Cardiac muscle cell (in vitro differentiated cells and primary cell): Measurements from ENCODE around the gene EVI5L. TPM values are rescaled to one million over a fixed set of nuclear protein-coding genes. Genes with fewer than 3 reads are reported as not detected.

Source experiments
- DNase-seq, 2 donors: peaks; one replicate each; pipeline versions ENCODE4 v3.0.0 to v3.0.0-alpha.2; 2010 to 2017; ENCODE audit warnings: low read depth in 1 of 2, low spot score in 1 of 2
- H3K27ac ChIP-seq: fragments of 200-600 bp; sonication (generic); 2 replicates; pipeline ENCODE4 v1.5.1; 2016
- H3K27me3 ChIP-seq: fragments of 200-600 bp; sonication (generic); 2 replicates; pipeline ENCODE4 v1.6.0; 2016; ENCODE audit warnings: control low read depth
- H3K36me3 ChIP-seq: fragments of 200-600 bp; sonication (generic); 2 replicates; pipeline ENCODE4 v1.5.1; 2016; ENCODE audit warnings: control low read depth
- H3K4me1 ChIP-seq: fragments of 200-600 bp; sonication (generic); 2 replicates; pipeline ENCODE4 v1.8.1; 2017; ENCODE audit warnings: low read depth, mild to moderate bottlenecking, mixed run types
- H3K4me3 ChIP-seq: fragments of 200-600 bp; sonication (generic); 2 replicates; pipeline ENCODE4 v1.5.1; 2016; ENCODE audit warnings: mild to moderate bottlenecking
- H3K9me3 ChIP-seq: fragments of 200-600 bp; sonication (generic); 2 replicates; pipeline ENCODE4 v1.5.1; 2017; ENCODE audit warnings: low read depth, mild to moderate bottlenecking, control low read depth
- CTCF ChIP-seq: IDR thresholded peaks from 2 replicates; pipeline ENCODE4 v1.5.1; 2012; ENCODE audit warnings: low read depth, mild to moderate bottlenecking, low read length
- polyA plus RNA-seq: library from polyadenylated mRNA; unstranded; fragments of >200 nt; fragmentation: Nextera tagmentation; extraction: Ambion mirVana; gene quantifications from 2 replicates; pipeline ENCODE4 v1.2.1, GENCODE V29; 2016
- total RNA-seq: library from RNA; depleted of rRNA; stranded (reverse); fragments of >200 nt; gene quantifications from 2 replicates; pipeline ENCODE4 v1.2.3, GENCODE V29; 2016

Gene EVI5L
- total and polyA plus RNA-seq, 2 experiments from 2014 or later = 29.1 to 41.9 TPM

DNA sequence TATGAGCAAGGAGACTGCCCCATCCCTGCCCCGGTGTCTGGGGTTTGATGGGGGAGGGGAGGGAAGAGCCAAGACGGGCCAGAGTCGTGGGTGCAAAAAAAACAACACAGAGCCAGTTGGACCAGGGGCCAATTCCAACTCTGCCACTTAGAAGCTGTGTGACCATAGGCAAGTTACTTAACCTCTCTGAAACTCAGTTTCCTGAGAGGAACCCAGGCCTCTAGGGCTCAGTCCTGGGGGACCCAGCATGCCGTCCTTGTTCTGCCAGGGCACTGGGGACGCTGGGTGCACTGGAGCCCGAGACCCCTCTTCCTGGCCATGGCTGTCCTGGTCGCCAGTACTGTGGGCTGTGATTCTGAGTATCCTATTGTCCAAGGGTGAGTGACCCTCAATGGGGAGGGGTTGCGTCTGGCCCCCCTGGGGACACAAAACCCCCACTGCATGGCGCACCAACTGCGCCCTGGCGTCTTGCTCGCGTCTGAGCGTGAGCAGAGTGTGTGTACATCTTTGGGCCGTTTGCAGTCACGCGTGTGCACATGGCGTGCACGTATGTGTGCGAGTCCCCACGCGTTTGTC, 42.3 kb upstream of the EVI5L start:
- Histone ChIP-seq H3K4me1 (no peaks in the 10 kb centered on the region), H3K27ac (no peak overlapping the region), H3K9me3 (no peaks in the 10 kb centered on the region), H3K36me3 (no peaks in the 10 kb centered on the region), H3K4me3 (no peak overlapping the region), H3K27me3 (peaks cover 81% of the 10 kb centered on the region)
- no peak for DNase-seq
- no peak for TF ChIP-seq CTCF

GRCh38 chr19:7788178-7788932, 41.7 kb upstream of the EVI5L start:
- no peaks in the 10 kb centered on the region for H3K4me1 ChIP-seq
- no peak for TF ChIP-seq CTCF
- H3K27ac ChIP-seq = no peak overlapping the region
- peaks cover 76% of the 10 kb centered on the region for H3K27me3 ChIP-seq
- peak in 1 of 2 donors; percentile 39 for DNase-seq
- H3K4me3 ChIP-seq = peak overlapping the region; percentile 18
- H3K36me3 ChIP-seq = no peaks in the 10 kb centered on the region
- H3K9me3 ChIP-seq = no peaks in the 10 kb centered on the region

GRCh38 chr19:7788933-7789323, 41.1 kb upstream of the EVI5L start:
- H3K27me3 ChIP-seq = peaks cover 70% of the 10 kb centered on the region
- DNase-seq = no peak
- no peaks in the 10 kb centered on the region for H3K4me1 ChIP-seq
- TF ChIP-seq CTCF = no peak
- peak overlapping the region; percentile 18 for H3K4me3 ChIP-seq
- no peaks in the 10 kb centered on the region for H3K9me3 ChIP-seq
- no peak overlapping the region for H3K27ac ChIP-seq
- H3K36me3 ChIP-seq = no peaks in the 10 kb centered on the region

GRCh38 chr19:7789447-7789846, 40.6 kb upstream of the EVI5L start:
- Histone ChIP-seq H3K4me3 (no peak overlapping the region), H3K36me3 (no peaks in the 10 kb centered on the region), H3K9me3 (no peaks in the 10 kb centered on the region), H3K27ac (no peak overlapping the region), H3K4me1 (no peaks in the 10 kb centered on the region), H3K27me3 (peaks cover 65% of the 10 kb centered on the region)
- no peak for DNase-seq
- TF ChIP-seq CTCF = no peak

- no peak for DNase-seq
- no peak overlapping the region for H3K27ac ChIP-seq
- H3K9me3 ChIP-seq = no peaks in the 10 kb centered on the region
- H3K36me3 ChIP-seq = no peaks in the 10 kb centered on the region
- TF ChIP-seq CTCF = no peak
- peaks cover 59% of the 10 kb centered on the region for H3K27me3 ChIP-seq
- no peak overlapping the region for H3K4me3 ChIP-seq
- H3K4me1 ChIP-seq = no peaks in the 10 kb centered on the region
These were observed 39.6 kb upstream of the EVI5L start for GRCh38 chr19:7790416-7790815.
